Measurements from ENCODE around the gene MYRIP.
A peak's percentile ranks its signal among the peaks of the same experiment; 100 is the strongest.

The MYRIP gene

DNA sequence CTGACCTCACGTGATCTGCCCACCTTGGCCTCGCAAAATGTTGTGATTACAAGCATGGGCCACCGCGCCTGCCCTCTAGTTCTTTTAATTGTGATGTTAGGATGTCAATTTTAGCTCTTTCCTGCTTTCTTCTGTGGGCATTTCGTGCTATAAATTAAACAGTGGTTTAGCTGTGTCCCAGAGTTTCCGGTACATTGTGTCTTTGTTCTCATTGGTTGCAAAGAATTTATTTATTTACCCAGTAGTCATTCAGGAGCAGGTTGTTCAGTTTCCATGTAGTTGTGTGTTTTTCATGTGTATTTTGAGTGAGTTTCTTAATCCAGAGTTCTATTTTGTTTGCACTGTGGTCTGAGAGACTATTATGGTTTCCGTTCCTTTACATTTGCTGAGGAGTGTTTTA lies 30.1 kb downstream of the MYRIP start:
- TF ChIP-seq ZFX (IDR thresholded peaks at IDR 0.05) = no peak
- TF ChIP-seq, protein P1, sequence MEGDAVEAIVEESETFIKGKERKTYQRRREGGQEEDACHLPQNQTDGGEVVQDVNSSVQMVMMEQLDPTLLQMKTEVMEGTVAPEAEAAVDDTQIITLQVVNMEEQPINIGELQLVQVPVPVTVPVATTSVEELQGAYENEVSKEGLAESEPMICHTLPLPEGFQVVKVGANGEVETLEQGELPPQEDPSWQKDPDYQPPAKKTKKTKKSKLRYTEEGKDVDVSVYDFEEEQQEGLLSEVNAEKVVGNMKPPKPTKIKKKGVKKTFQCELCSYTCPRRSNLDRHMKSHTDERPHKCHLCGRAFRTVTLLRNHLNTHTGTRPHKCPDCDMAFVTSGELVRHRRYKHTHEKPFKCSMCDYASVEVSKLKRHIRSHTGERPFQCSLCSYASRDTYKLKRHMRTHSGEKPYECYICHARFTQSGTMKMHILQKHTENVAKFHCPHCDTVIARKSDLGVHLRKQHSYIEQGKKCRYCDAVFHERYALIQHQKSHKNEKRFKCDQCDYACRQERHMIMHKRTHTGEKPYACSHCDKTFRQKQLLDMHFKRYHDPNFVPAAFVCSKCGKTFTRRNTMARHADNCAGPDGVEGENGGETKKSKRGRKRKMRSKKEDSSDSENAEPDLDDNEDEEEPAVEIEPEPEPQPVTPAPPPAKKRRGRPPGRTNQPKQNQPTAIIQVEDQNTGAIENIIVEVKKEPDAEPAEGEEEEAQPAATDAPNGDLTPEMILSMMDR (conservative IDR thresholded peaks at IDR 0.05) = no peak
- H3K27ac ChIP-seq = peak overlapping the region; percentile 94

DNA sequence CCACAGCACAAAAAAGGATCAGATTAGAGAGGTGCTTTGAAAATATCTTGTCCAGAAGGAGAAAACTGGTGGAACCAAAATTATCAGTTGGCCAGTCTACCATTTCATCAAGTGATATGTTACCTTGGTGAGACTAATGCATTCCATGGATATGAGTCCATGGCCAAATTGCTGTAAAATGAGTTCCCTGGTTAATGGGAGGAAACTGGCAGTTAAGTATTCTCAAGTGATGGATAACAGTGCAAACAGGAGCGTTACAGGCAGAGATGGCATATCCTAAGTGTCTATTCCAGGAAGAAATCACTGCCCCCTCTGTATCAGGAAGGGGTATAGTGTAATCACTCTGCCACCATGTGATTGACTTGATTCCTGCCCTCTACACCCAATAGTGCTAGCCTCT lies 34.0 kb downstream of the MYRIP start:
- TF ChIP-seq ZFX (IDR thresholded peaks at IDR 0.05) = no peak
- TF ChIP-seq, protein P1 (conservative IDR thresholded peaks at IDR 0.05) = no peak
- no peak overlapping the region for H3K27ac ChIP-seq

DNA sequence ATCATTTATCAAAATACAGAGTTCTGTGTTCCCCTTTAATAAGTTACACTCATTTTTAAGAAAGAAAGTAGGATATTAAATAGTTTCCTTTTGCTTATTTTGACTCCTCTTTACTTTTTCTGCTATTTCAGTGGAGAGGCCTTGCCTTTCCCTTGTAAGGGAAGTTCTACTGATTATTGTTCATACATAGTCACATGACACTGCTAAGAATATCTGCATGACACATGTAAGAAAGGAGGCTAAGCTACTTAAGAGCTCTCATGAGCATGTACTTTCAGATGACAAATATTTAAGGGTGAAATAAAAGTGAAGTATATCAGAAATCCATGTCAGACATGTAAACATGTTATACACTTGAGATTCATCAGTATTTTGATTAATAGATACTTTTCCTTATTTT lies 39.0 kb downstream of the MYRIP start:
- TF ChIP-seq, protein P1 (conservative IDR thresholded peaks at IDR 0.05) = no peak
- H3K27ac ChIP-seq = no peak overlapping the region

DNA sequence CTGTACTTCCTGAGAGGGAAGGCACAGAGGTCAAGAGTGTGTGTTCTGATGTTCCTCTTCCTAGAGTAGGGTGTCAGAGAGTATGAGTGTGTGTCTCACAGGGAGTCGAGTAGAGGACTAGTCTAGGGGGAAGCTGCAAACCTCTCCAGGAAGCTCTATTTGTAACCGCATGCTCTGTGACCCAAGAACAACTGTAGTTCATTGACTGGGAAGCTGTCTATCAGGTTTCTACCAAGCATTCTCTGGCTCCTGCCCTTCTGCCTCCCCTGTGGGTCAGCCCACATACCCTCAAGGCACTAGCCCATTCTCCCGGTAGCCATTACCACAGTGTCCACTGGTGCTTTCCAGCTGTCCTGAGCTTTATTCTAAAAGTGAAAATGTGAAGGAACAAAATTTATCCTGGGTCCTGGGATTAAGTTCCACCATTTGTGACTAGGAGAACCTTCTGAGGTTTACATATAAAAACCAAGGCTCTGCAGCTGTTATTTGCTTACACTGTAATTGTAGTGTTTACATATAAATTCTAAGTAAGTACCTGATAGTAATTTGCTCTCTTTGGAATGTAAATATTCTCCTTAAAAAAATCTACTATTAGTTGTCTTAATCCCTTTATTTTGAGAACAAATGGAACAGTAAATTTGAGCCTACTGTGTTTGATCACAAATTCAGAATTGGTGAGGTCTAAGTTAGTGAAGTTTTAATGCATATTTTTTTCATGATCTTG lies 40.7 kb downstream of the MYRIP start:
- H3K27ac ChIP-seq = peak overlapping the region; percentile 78
- no peak for TF ChIP-seq ZFX (IDR thresholded peaks at IDR 0.05)
- TF ChIP-seq, protein P1 (conservative IDR thresholded peaks at IDR 0.05) = no peak

DNA sequence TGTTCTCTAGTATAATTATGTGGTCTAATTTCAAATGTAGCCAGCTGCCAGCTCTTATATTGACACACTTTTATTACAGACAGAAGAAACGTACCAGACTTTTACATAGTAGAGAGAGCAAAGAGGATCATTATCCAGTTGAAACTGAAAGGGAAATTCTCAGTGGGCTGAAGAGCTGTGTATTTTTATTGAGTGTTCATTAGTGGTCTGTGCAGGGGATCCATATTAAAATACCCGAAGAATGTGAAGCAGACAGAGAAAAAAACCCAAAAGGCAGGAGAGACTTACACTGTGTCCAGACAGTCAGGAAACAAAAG lies 41.3 kb downstream of the MYRIP start:
- H3K27ac ChIP-seq = no peak overlapping the region; the same call in 1 of the 2 replicates
- TF ChIP-seq, protein P1 (conservative IDR thresholded peaks at IDR 0.05) = no peak
- no peak for TF ChIP-seq ZFX (IDR thresholded peaks at IDR 0.05)

DNA sequence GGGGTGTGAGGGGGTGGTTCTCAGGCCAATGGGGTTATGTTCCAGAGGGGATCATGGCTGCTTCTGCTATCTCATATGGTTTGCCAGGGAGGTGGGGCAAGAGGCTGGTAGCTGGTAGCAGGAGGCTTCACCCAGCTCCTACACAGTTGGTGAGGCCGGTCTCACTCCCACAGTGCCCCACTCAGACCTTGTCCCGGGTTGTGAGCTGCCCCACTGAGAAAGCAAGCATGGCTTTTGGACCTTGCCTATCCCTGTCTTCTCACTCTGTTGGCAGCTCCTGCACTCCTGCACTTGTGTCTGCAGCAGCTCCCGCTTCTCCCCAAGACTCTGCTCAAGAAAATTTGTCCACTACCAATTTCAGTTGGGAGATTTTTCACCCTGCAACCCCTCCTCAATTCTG lies 46.1 kb downstream of the MYRIP start:
- no peak for TF ChIP-seq ZFX (IDR thresholded peaks at IDR 0.05)
- TF ChIP-seq, protein P1 (conservative IDR thresholded peaks at IDR 0.05) = no peak

DNA sequence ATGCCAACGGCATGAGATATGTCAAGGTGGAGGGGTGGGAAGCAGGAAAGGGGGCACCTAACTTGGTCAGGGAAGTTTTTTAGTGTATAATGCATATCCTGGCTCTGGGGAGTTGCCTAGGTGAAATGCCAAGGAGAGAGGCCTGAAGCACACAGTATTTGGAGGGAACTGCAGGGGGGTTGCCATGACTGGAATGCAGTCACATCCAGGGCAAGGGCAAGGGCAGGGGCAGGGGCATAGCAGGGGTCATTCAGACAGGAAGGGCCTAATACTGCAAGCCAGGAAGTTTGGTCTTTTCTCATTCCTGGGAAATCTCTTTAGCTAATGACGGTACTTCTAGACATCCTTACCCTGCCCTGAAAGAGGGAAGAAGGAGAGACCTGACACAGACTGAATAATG lies 60.5 kb downstream of the MYRIP start:
- TF ChIP-seq ZFX (IDR thresholded peaks at IDR 0.05) = no peak
- TF ChIP-seq, protein P1 (conservative IDR thresholded peaks at IDR 0.05) = no peak

More for the DNA sequence above, 46.1 kb downstream of the MYRIP start:
- no peak overlapping the region for H3K27ac ChIP-seq

More for the DNA sequence above, 60.5 kb downstream of the MYRIP start:
- H3K27ac ChIP-seq = no peak overlapping the region

All from C4-2B (cell line).